ENCODE measurements around the gene HSF5. TPM values are rescaled to one million over a fixed set of nuclear protein-coding genes. Genes with fewer than 3 reads are reported as not detected.
"Not testable (repeated sequence)": the region's sequence is repeated elsewhere in the genome, so short reads cannot be mapped to it uniquely, and the experiment has no call there.

HSF5 gene
- total RNA-seq, 1 donor from 2014 or later = under 0.01 TPM

DNA sequence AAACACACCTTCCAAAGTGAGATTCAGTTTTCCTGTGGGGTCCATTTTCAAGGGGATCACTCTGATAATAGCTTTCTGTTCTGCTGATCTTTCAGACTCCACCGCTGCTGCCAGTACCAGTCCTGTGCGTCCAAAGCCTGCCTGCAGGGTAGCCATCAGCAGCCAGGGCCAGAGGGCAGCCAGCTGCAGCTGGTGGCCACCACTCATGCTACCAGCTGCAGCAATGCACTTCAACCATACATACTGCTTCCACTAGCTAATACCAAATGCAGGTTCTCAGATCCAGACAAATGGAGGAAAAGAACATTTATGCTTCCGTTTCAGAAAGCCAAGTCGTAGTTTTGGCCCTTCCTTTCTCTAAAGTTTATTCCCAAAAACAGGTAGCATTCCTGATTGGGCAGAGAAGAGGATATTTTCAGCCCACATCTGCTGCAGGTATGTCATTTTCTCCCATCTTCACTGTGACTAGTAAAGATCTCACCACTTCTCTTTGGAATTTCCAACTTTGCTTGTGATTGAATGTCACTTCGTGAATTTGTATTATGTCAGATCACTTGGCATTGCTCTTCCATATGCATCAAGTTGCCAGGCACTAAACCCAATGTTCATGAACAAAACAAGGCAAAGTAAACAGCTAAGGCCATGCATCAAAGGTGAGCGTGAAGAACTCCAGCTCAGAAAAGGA is 72.7 kb downstream of the HSF5 start:
- no peak for DNase-seq (ENCODE audit: low read depth in 2 of 2)

DNA sequence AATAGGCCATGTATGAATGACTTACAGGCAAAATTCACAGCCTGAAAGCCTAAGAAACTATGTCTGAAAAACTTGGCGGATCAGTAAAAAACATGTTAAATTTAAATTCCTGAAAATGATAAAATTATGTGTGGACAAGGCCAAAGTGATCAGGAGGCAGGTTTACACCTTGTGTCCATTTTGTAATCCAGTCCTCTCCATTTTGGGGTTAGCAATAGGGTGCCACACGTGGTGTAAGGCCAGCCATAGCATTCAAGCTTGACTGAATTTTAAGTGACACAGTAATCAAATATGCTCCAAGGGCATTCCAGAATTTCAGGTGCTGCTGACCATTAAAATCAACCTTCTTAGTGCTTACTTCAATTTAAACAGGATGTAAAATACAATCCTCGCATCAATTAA is 73.6 kb downstream of the HSF5 start:
- no peak for DNase-seq (ENCODE audit: low read depth in 2 of 2)

GRCh38 chr17:58413684-58414083 is 74.5 kb downstream of the HSF5 start:
- no peak for DNase-seq (ENCODE audit: low read depth in 2 of 2)

GRCh38 chr17:58412961-58413586 is 75.1 kb downstream of the HSF5 start:
- no peak for DNase-seq (ENCODE audit: low read depth in 2 of 2)

GRCh38 chr17:58412064-58412703 is 76.0 kb downstream of the HSF5 start:
- DNase-seq (ENCODE audit: low read depth in 2 of 2) = no peak

DNA sequence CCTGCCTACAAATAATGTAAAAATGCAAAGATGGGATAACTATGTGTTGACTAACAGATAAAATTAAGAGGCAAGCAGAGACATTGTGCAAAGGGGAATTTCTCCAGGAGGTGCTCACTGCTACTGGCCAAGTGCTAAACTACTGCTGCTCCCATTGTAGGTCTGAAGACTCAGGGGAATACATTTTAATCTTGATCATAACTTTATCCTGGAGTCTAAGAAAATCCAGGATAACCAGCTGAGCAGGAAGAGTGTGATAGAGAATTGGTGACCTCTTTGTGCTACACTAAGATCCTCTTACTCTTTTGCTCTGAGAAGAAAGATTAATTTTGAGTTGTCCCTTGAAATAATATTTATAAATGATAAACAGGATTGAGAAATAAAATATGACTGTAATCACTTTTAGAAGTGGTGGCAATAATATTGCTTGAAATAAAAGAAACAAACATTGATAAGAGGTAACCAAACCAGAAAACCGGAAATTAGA is 76.8 kb downstream of the HSF5 start:
- DNase-seq (ENCODE audit: low read depth in 2 of 2) = no peak

DNA sequence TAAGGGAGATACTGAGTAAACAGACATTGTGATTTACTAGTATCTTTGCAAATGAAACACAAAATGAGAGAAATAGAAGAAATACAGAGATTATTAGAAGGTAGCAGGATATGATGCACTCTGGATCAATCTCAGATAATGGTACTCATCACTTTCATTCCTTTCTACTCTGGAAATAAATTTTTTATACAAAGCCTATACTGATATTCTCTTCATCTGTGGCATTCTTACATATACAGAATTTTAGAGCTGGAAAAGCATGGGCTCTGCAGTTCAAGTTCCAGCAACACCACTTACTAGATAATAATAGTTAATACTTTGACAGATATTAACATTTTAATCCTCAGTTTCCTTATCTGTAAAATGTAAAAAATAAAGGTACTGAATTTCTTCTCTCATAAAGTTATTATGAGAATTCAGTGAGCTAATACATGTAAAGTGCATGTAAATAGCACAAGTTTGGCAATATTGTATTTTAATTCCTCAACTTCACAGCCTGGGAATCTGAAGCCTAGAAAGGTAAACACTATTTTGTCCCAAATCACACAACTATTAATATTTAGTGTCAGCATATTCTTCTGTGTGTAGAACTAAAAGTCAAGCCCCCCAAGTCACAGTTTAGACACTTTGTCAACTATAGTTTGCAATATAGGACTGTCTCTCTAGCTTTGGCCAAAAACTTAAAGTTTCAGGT is 77.3 kb downstream of the HSF5 start:
- DNase-seq (ENCODE audit: low read depth in 2 of 2) = no peak

DNA sequence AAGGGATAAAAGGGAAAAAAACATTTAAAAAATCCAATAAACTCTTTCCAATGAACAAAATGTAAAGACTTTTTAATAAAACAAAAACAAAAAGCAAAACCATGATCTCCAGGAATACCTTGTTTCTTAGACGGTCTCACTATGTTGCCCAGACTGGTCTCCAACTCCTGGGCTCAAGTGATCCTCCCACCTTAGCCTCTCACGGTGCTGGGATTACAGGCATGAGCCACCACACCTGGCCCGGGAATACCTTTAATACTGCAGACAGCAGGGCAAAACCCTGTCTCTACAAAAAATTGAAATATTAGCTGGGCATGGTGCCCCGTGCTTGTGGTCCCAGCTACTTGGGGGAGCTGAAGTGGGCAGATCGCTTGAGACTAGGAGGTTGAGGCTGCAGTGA is 78.8 kb downstream of the HSF5 start:
- no peak for DNase-seq (ENCODE audit: low read depth in 2 of 2)

GRCh38 chr17:58403311-58403710 is 84.9 kb downstream of the HSF5 start:
- DNase-seq (ENCODE audit: low read depth in 2 of 2) = no peak

DNA sequence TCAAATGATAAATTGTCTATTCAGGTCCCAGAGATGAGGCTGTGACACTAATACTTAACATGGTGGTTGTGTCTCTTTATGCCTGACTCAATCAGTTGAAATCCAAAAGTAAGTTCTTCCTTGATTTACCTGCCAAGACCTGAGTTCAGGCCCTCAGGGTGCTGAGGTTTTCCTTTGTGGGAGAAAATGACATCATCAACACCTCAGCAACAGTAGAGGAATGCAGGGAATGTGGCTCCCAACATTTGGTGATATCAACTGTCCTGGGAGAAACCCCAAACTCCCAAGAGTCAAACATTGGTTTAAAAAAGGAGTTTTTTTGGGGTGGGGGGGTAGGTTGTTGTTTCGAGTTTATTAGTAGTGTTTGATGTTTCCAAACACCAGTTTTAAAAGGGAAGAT is 85.5 kb downstream of the HSF5 start:
- DNase-seq (ENCODE audit: low read depth in 2 of 2) = no peak

- DNase-seq (ENCODE audit: low read depth in 2 of 2) = no peak
Observed at GRCh38 chr17:58402047-58402446, 86.2 kb downstream of the HSF5 start.

DNA sequence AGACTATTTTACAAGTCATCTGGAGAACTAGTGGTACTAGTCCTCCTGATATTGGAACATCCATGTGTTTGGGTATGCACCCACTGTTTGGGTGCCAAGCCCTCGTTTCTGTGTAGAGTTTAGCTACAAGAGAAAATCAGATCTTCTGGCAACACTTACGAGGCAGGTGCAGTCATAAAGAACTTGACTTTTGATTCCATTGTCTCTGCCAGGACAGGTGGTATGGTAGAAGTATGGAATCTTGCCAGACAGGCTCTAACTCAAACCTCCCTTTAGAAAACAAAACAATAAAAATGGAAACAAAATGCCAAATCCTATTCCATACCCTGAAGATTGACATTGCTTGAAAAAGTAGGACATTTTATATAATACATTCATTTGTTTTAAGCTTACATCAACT is 86.9 kb downstream of the HSF5 start:
- no peak for DNase-seq (ENCODE audit: low read depth in 2 of 2)

DNA sequence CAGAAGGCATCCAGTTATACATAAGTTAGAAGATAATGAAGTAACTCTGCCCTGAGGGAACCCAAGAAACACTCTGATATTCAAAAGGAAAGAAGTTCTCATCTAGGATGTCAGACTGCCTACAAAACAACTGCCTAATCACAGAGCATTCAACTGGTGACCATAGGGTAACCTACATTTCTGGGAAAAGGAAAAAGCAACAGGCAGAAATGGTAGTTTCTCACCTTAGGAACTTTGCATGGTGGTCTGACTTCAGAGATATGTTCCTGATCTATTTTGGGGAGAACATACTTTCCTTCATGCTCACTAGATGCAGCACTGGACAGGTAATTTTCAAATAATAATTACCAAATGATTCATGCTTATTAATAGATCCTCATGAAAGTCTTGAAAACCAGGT is 87.4 kb downstream of the HSF5 start:
- DNase-seq (ENCODE audit: low read depth in 2 of 2) = no peak

- DNase-seq (ENCODE audit: low read depth in 2 of 2) = no peak
Observed at GRCh38 chr17:58399974-58400373, 88.2 kb downstream of the HSF5 start.

GRCh38 chr17:58398574-58399266 is 89.5 kb downstream of the HSF5 start:
- DNase-seq (ENCODE audit: low read depth in 2 of 2) = no peak

GRCh38 chr17:58397421-58397820 is 90.8 kb downstream of the HSF5 start:
- not testable (repeated sequence) for DNase-seq (ENCODE audit: low read depth in 2 of 2)

DNA sequence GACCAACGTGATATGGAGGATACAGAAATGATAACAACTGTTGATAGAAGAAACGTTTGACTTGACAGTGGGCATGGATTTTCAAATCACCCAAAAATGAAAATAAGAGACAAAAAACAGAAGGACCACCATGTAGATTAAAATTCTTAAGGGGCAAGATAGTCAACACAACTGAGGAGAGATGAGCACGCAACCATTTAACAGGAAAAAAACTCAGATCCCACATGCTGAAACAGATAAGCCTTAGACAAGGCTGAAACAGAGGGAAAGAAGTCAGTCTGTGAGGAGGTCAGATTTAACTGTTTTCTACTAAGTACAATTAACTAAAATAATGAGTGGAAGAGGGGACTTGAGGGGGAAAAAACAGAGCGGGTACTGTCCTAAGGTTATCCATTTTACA is 92.0 kb downstream of the HSF5 start:
- DNase-seq (ENCODE audit: low read depth in 2 of 2) = no peak

GRCh38 chr17:58394534-58395223 is 93.5 kb downstream of the HSF5 start:
- DNase-seq (ENCODE audit: low read depth in 2 of 2) = no peak

DNA sequence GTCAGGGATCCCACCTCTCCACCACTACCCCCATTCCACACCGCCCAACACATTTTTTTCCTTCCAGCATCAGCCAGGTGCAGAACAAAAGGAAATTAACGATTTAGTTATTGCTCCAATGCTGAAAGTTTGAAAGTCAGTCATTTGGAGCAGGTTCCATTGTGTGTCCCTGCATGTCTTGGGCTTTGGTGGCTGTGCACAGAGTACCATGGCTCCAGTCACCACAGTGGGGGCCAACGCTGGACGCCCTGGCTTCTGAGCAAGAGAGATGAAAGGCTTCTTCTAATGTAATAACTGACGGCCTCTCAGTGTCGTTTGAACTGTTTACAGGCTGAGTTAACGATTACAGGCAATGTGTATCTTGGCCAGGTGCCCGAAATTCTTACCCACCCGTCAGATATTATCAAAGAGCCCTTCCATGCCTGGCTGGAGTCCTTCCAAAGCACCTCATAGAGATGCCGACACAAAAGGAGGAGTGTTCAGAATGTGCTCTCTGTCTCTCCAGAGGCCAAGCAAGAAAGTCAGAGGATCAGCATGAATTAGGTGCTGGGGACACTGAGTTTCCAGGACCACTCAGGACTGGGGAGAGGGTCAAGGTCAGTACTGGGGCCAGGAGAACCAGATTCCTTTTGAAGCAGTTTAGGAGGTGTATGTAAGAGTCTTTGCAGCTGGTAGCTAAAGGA is 96.8 kb downstream of the HSF5 start:
- peak; percentile 53 to 68 for DNase-seq (ENCODE audit: low read depth in 2 of 2)

DNA sequence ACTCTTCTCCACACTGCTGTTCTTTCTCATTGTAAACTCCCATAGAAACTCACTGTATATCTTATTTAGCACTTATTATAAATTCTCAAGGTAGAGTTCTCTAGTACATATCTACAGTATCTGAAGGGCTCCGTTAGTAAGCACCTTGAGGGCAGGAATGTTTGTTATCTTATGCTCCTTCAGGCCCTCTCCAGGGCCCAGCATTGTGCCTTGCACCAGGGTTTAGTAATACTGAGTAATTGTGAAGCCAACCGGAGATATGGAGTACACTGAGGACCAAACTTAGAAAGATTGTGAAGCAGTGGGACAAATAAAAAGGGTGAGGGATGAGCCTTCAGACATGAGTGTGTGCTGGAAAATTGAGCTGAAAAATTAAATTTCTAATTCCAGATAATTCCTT is 97.3 kb downstream of the HSF5 start:
- DNase-seq (ENCODE audit: low read depth in 2 of 2) = no peak

Data from lung microvascular endothelial cell (primary cell).